Esophagus squamous epithelium (tissue), 5 donors: ENCODE results near the gene CCDC38. TPM values are rescaled to one million over a fixed set of nuclear protein-coding genes. Genes with fewer than 3 reads are reported as not detected.
A peak's percentile ranks its signal among the peaks of the same experiment; 100 is the strongest.

Experiments used
- DNase-seq: peaks from one replicate; lab custom pipeline; 2025; lab: John Stamatoyannopoulos, UW
- H3K27ac ChIP-seq, 4 donors: fragments of 200-600 bp; sonication (generic); one replicate each; pipeline ENCODE4 v1.5.1; 2016 to 2019; ENCODE audit warnings: mild to moderate bottlenecking in 1 of 4
- H3K27me3 ChIP-seq, 4 donors: fragments of 200-600 bp; sonication (generic); 1 replicate in 3 of 4; 2 replicates in 1 of 4; pipeline versions ENCODE4 v1.5.1 to v1.6.0; 2017 to 2021; ENCODE audit warnings: antibody characterized with exemption in 1 of 4
- H3K36me3 ChIP-seq, 3 donors: fragments of 200-600 bp; sonication (generic); one replicate each; pipeline ENCODE4 v1.5.1; 2016 to 2019
- H3K4me1 ChIP-seq, 3 donors: fragments of 200-600 bp; sonication (generic); one replicate each; pipeline ENCODE4 v1.5.1; 2017 to 2019
- H3K4me3 ChIP-seq, 4 donors: fragments of 200-600 bp; sonication (generic); 1 replicate in 3 of 4; 2 replicates in 1 of 4; pipeline ENCODE4 v1.5.1; 2016 to 2019; ENCODE audit warnings: mild to moderate bottlenecking in 2 of 4, moderate library complexity in 1 of 4
- H3K9me3 ChIP-seq, 3 donors: fragments of 200-600 bp; sonication (generic); one replicate each; pipeline ENCODE4 v1.5.1; 2016 to 2019
- POLR2A ChIP-seq, 4 donors: fragments of 450-650 bp; IDR thresholded peaks; one replicate each; pipeline ENCODE4 v1.6.1; 2017; ENCODE audit warnings: antibody characterized with exemption in 4 of 4, mild to moderate bottlenecking in 4 of 4, moderate library complexity in 3 of 4
- WGBS, 2 donors: methylation state at CpG; one replicate each; pipeline ENCODE4 v1.1.5; 2018; 5-methylcytosine and 5-hydroxymethylcytosine counted together
- intact Hi-C: fragments of 100-400 bp; cut with DNase I; formaldehyde crosslinking; loops from one replicate; pipeline ENCODE4 v1.15.0; 2022
- total RNA-seq, 4 donors: library from RNA; depleted of rRNA; stranded (reverse); fragments of >200 nt; gene quantifications; one replicate each; pipeline ENCODE4 v1.1.0, GENCODE V29; 2016
- TF ChIP-seq, protein P1 (sequence below), 6 experiments: fragments of 450-650 bp in 4 of 6; fragments of 200-600 bp in 2 of 6; sonication (generic) in 2 of 6; IDR thresholded peaks; one replicate each; pipeline ENCODE4 v1.5.1; 2016 to 2019; ENCODE audit warnings: antibody characterized with exemption in 6 of 6, mild to moderate bottlenecking in 4 of 6, moderate library complexity in 4 of 6
- donor health status: DM: yes; HTN: yes; CAD: no.

The CCDC38 gene
- total RNA-seq, 4 donors from 2014 or later, result 0.23 TPM; not detected in 3

DNA sequence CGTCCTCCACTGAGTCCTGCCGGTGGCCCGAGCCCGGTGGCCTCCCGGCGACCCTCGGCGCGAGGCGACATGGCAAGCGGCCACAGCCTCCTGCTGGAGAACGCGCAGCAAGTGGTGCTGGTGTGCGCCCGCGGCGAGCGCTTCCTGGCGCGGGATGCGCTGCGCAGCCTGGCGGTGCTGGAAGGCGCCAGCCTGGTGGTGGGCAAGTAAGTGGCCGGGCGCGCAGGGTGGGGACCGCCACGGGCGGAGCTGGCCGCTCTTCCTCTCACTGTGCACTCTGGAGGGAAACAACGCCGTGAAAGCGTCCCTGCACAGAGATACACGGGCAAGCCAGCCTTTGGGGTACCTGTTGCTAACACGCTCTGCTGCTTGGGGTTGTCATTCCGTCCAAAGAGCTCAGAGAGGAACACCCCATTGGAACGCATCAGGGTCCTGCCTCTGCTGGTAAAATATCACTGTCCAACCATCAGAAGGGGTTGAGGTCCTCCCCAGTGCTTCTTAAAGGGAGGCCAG lies 972 bp upstream of the CCDC38 start, which contains the start of gene AMDHD1:
TSS of gene AMDHD1 (plus strand) at position 2 of the 513 bp plus-strand sequence. CDS start at position 70, 68 bp downstream.
- no peaks in the 10 kb centered on the region for H3K36me3 ChIP-seq

DNA sequence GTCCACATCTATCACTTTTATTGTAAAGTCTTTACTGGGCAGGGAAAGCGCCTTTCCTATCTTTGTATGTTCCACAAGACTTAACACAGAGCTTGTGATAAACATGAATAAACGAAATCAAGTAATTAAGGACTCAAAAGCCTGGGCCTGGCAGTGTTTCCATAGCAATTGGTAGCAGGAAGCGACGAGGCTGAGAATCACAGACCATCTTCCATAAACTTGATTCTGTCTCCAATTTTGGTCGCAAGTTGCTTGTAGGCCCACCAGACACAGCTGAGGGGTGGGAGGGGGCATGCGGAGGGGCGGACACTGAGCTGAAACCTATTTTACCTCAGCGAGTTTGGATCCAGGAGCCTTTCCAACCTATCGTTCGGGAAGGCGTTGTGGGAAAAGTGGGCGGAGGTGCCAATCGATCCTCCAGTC lies 302 bp downstream of the CCDC38 start:
- Histone ChIP-seq H3K36me3 (no peaks in the 10 kb centered on the region), H3K9me3 (no peaks in the 10 kb centered on the region), H3K27me3 (no peaks in the 10 kb centered on the region), H3K4me3 (peak overlapping the region; percentile 58 to 89 (median 78)), H3K27ac (peak overlapping the region; percentile 75 to 91 (median 84)), H3K4me1 (peaks cover 3 to 21% (median 4%) of the 10 kb centered on the region in 3 donors)
- no peak for DNase-seq
- 19 to 20% methylated on average over 4 to 9 of the region's 13 CpGs for WGBS, 2 donors
- intact Hi-C loops, result no loop called here
- no peak for TF ChIP-seq POLR2A (IDR thresholded peaks at IDR 0.05)
- TF ChIP-seq, protein P1, sequence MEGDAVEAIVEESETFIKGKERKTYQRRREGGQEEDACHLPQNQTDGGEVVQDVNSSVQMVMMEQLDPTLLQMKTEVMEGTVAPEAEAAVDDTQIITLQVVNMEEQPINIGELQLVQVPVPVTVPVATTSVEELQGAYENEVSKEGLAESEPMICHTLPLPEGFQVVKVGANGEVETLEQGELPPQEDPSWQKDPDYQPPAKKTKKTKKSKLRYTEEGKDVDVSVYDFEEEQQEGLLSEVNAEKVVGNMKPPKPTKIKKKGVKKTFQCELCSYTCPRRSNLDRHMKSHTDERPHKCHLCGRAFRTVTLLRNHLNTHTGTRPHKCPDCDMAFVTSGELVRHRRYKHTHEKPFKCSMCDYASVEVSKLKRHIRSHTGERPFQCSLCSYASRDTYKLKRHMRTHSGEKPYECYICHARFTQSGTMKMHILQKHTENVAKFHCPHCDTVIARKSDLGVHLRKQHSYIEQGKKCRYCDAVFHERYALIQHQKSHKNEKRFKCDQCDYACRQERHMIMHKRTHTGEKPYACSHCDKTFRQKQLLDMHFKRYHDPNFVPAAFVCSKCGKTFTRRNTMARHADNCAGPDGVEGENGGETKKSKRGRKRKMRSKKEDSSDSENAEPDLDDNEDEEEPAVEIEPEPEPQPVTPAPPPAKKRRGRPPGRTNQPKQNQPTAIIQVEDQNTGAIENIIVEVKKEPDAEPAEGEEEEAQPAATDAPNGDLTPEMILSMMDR (IDR thresholded peaks at IDR 0.05), result no peak

More for the DNA sequence above, 972 bp upstream of the CCDC38 start, which contains the start of gene AMDHD1:
- H3K27me3 ChIP-seq, result no peaks in the 10 kb centered on the region
- no peak for DNase-seq
- H3K27ac ChIP-seq, result peak within 1 kb of the TSS; percentile 75 to 91 (median 84)
- H3K4me3 ChIP-seq, result peak within 1 kb of the TSS; percentile 58 to 89 (median 78)
- H3K9me3 ChIP-seq, result no peaks in the 10 kb centered on the region
- TF ChIP-seq POLR2A (IDR thresholded peaks at IDR 0.05), result no peak
- TF ChIP-seq, protein P1 (IDR thresholded peaks at IDR 0.05), result peak in 2 of 6 experiments; percentile 36 to 37
- WGBS, 2 donors, result 0% methylated on average over 2 of the region's 38 CpGs
- peaks cover 3 to 21% (median 4%) of the 10 kb centered on the region in 3 donors for H3K4me1 ChIP-seq
- intact Hi-C loops, result no loop called here

DNA sequence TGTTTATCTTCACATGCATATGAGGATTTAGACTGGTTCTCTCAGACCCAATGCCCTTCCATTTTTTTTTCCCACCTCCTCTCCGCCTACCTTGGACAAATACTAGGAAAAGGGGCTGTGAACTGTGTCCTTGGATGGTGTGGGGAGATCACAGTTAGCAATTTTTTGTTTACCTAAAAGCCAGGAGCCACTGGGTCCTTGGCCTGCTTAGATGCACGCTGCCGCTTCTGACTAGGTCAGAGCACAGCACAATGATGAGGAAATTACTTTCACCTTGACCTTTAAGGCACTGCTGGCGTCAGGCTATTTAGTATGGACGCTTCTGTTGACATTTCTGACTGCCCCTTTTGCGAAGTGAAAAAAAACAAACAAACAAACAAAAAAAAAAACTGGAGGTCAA lies 1.9 kb downstream of the CCDC38 start:
- no peaks in the 10 kb centered on the region for H3K27me3 ChIP-seq
- H3K4me1 ChIP-seq, result peaks cover 3 to 21% (median 4%) of the 10 kb centered on the region in 3 donors
- WGBS, 2 donors, result 64 to 77% methylated on average over 6 of the region's 6 CpGs
- H3K36me3 ChIP-seq, result no peaks in the 10 kb centered on the region
- DNase-seq, result no peak
- no peaks in the 10 kb centered on the region for H3K9me3 ChIP-seq
- no peak overlapping the region for H3K4me3 ChIP-seq
- no peak for TF ChIP-seq POLR2A (IDR thresholded peaks at IDR 0.05)
- TF ChIP-seq, protein P1 (IDR thresholded peaks at IDR 0.05), result no peak
- H3K27ac ChIP-seq, result no peak overlapping the region
- intact Hi-C loops, result no loop called here

DNA sequence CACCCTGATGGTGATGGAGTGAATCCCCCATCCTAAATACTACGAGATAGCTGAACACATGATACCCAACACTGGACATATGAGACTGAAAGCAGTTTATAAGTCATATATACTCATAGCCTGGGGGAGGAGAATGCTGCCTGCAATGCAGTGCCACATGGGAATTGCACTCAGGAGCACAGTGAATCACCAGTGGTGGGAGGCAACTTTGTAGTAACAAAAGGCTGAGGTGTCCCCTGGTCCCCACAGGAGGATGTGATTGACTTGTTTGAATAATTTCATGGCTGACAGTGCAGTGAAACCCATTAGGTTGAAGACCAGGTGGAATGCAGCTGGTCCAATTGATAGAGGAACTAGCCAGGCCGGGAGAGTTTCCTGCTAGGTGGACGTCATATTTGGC lies 20.2 kb downstream of the CCDC38 start:
- 68 to 70% methylated on average over 2 to 3 of the region's 3 CpGs for WGBS, 2 donors
- DNase-seq, result no peak
- TF ChIP-seq, protein P1 (IDR thresholded peaks at IDR 0.05), result no peak
- TF ChIP-seq POLR2A (IDR thresholded peaks at IDR 0.05), result no peak
- Histone ChIP-seq H3K9me3 (no peaks in the 10 kb centered on the region), H3K36me3 (no peaks in the 10 kb centered on the region), H3K4me1 (no peaks in the 10 kb centered on the region), H3K4me3 (no peak overlapping the region), H3K27me3 (peaks cover 0 to 11% (median 0%) of the 10 kb centered on the region in 4 donors), H3K27ac (no peak overlapping the region)
- intact Hi-C loops, result no loop called here

DNA sequence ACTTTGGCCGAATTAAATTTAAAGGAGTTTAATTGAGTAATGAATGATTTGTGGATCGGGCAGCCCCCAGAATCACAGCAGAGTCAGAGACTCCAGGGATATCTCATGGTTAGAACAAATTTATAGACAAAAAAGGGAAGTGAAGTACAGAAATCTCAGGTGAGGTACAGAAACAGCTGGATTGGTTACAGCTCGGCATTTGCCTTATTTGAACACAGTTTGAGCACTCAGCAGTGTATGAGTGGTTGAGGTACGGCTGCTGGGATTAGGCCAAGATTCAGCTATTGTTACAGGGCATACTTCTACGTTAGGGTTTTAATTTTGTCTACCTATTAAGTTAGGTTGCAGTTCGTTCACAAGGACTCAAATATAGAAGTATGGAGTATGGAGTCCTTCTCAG lies 23.3 kb downstream of the CCDC38 start:
- Histone ChIP-seq H3K4me3 (no peak overlapping the region), H3K27ac (no peak overlapping the region), H3K36me3 (no peaks in the 10 kb centered on the region), H3K27me3 (peaks cover 0 to 16% (median 0%) of the 10 kb centered on the region in 4 donors), H3K4me1 (no peaks in the 10 kb centered on the region), H3K9me3 (no peaks in the 10 kb centered on the region)
- no peak for DNase-seq
- 65 to 74% methylated on average over 6 of the region's 6 CpGs for WGBS, 2 donors
- intact Hi-C loops, result no loop called here
- no peak for TF ChIP-seq POLR2A (IDR thresholded peaks at IDR 0.05)
- TF ChIP-seq, protein P1 (IDR thresholded peaks at IDR 0.05), result no peak
